ENCODE measurements around the gene ATL3. TPM values are rescaled to one million over a fixed set of nuclear protein-coding genes. Genes with fewer than 3 reads are reported as not detected.

ATL3 gene
- total RNA-seq, 6 experiments from 2014 or later = 29.9 to 37.6 (median 32.4) TPM

GRCh38 chr11:63716046-63716445 lies 44.9 kb upstream of the ATL3 start:
- no peaks in the 10 kb centered on the region for H3K36me3 ChIP-seq
- H3K4me1 ChIP-seq = no peaks in the 10 kb centered on the region
- no peak overlapping the region for H3K4me3 ChIP-seq
- intact Hi-C loops (cut with DNase I) = no loop called here
- ATAC-seq (no peak), DNase-seq (no peak)
- no peak overlapping the region for H3K27ac ChIP-seq
- TF ChIP-seq POLR2A (IDR thresholded peaks at IDR 0.05) (no peak), CTCF (IDR thresholded peaks at IDR 0.05) (no peak)
- no peaks in the 10 kb centered on the region for H3K27me3 ChIP-seq
- H3K9me3 ChIP-seq = no peaks in the 10 kb centered on the region

GRCh38 chr11:63713766-63714165 lies 42.6 kb upstream of the ATL3 start:
- DNase-seq (no peak), ATAC-seq (peak in 1 of 4 donors; percentile 31)
- WGBS (ENCODE audit: insufficient coverage, low coverage, low lambda C conversion rate, missing lambda C conversion rate) = 88% methylated on average over 2 of the region's 2 CpGs
- no peaks in the 10 kb centered on the region for H3K9me3 ChIP-seq
- H3K27me3 ChIP-seq = no peaks in the 10 kb centered on the region
- no peak for TF ChIP-seq POLR2A (IDR thresholded peaks at IDR 0.05)
- no peak for TF ChIP-seq CTCF (IDR thresholded peaks at IDR 0.05)
- H3K27ac ChIP-seq = no peak overlapping the region
- no peaks in the 10 kb centered on the region for H3K36me3 ChIP-seq
- intact Hi-C loops (cut with DNase I) = no loop called here
- no peaks in the 10 kb centered on the region for H3K4me1 ChIP-seq
- H3K4me3 ChIP-seq = no peak overlapping the region

- WGBS (ENCODE audit: insufficient coverage, low coverage, low lambda C conversion rate, missing lambda C conversion rate) = 89% methylated on average over 6 of the region's 6 CpGs
- DNase-seq (no peak), ATAC-seq (no peak)
- intact Hi-C loops (cut with DNase I) = no loop called here
- H3K36me3 ChIP-seq = no peaks in the 10 kb centered on the region
- H3K27ac ChIP-seq = no peak overlapping the region
- H3K27me3 ChIP-seq = no peaks in the 10 kb centered on the region
- TF ChIP-seq POLR2A (IDR thresholded peaks at IDR 0.05) = no peak
- no peak overlapping the region for H3K4me3 ChIP-seq
- no peaks in the 10 kb centered on the region for H3K9me3 ChIP-seq
- no peaks in the 10 kb centered on the region for H3K4me1 ChIP-seq
Observed at GRCh38 chr11:63711838-63712237, 40.7 kb upstream of the ATL3 start.

- Histone ChIP-seq H3K27me3 (no peaks in the 10 kb centered on the region), H3K4me3 (no peak overlapping the region), H3K4me1 (no peaks in the 10 kb centered on the region), H3K27ac (no peak overlapping the region), H3K36me3 (no peaks in the 10 kb centered on the region), H3K9me3 (no peaks in the 10 kb centered on the region)
- intact Hi-C loops (cut with DNase I) = no loop called here
- TF ChIP-seq CTCF (IDR thresholded peaks at IDR 0.05) = no peak
- TF ChIP-seq POLR2A (IDR thresholded peaks at IDR 0.05) = no peak
- no peak for ATAC-seq
- WGBS (ENCODE audit: insufficient coverage, low coverage, low lambda C conversion rate, missing lambda C conversion rate) = 85% methylated on average over 11 of the region's 11 CpGs
- DNase-seq = no peak
Observed at GRCh38 chr11:63710476-63711217, 39.5 kb upstream of the ATL3 start.

GRCh38 chr11:63709336-63709884 lies 38.2 kb upstream of the ATL3 start:
- H3K36me3 ChIP-seq = no peaks in the 10 kb centered on the region
- DNase-seq (no peak), ATAC-seq (no peak)
- H3K9me3 ChIP-seq = no peaks in the 10 kb centered on the region
- intact Hi-C loops (cut with DNase I) = no loop called here
- H3K4me3 ChIP-seq = no peak overlapping the region
- no peak overlapping the region for H3K27ac ChIP-seq
- no peak for TF ChIP-seq CTCF (IDR thresholded peaks at IDR 0.05)
- TF ChIP-seq POLR2A (IDR thresholded peaks at IDR 0.05) = no peak
- H3K27me3 ChIP-seq = no peaks in the 10 kb centered on the region
- 52% methylated on average over 3 of the region's 3 CpGs for WGBS (ENCODE audit: insufficient coverage, low coverage, low lambda C conversion rate, missing lambda C conversion rate)
- H3K4me1 ChIP-seq = no peaks in the 10 kb centered on the region

Measured in right lobe of liver (tissue), 6 donors.